Hepatocyte (in vitro differentiated cells): ENCODE results near the gene IMPACT.

Experiments used
- EZH2 ChIP-seq: fragments of 200-600 bp; sonication (generic); IDR thresholded peaks from 2 replicates; pipeline ENCODE4 v1.6.1; 2016; ENCODE audit warnings: antibody characterized with exemption, mild to moderate bottlenecking, borderline replicate concordance
- EZH2phosphoT487 ChIP-seq: fragments of 200-600 bp; sonication (generic); IDR thresholded peaks from one replicate; pipeline ENCODE4 v1.6.1; 2018; ENCODE audit warnings: antibody characterized with exemption, mild to moderate bottlenecking, low read depth, moderate library complexity; ENCODE audit not compliant: unreplicated experiment, severe bottlenecking
- TF ChIP-seq, protein P1 (sequence below): fragments of 200-600 bp; sonication (generic); IDR thresholded peaks from 2 replicates; pipeline ENCODE4 v1.5.1; 2016; ENCODE audit warnings: antibody characterized with exemption, mild to moderate bottlenecking; ENCODE audit not compliant: poor library complexity

DNA sequence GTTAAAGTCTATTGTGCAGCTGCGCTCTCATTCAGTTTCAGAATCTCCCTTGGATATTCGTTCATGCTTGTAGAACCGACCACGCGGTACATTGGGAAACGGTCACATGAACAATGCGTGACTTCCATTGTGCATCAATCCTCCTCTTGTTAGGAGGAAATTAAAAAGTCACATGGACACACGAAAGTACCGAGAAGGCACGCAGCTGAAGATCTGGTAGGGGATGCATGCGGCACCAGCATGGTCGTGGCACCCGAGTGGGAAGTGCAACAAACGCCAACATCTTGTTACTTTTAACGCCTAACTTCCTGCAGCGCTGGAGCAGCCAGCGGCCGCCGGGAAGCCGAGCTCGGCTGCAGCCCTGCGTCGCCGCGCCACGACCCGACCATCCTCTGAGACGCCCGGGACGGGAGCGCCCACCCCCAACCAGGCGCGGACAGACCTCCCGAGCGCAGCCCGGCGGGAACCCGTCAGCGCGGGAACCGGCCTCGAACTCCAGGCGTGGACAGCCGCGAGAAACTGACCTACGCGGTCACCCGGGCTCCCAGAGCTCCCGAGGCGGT, 29.3 kb upstream of the IMPACT start:
- TF ChIP-seq EZH2 (no peak), EZH2phosphoT487 (no peak)
- TF ChIP-seq, protein P1, sequence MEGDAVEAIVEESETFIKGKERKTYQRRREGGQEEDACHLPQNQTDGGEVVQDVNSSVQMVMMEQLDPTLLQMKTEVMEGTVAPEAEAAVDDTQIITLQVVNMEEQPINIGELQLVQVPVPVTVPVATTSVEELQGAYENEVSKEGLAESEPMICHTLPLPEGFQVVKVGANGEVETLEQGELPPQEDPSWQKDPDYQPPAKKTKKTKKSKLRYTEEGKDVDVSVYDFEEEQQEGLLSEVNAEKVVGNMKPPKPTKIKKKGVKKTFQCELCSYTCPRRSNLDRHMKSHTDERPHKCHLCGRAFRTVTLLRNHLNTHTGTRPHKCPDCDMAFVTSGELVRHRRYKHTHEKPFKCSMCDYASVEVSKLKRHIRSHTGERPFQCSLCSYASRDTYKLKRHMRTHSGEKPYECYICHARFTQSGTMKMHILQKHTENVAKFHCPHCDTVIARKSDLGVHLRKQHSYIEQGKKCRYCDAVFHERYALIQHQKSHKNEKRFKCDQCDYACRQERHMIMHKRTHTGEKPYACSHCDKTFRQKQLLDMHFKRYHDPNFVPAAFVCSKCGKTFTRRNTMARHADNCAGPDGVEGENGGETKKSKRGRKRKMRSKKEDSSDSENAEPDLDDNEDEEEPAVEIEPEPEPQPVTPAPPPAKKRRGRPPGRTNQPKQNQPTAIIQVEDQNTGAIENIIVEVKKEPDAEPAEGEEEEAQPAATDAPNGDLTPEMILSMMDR: no peak
